ENCODE results near the gene EED. TPM values are rescaled to one million over a fixed set of nuclear protein-coding genes. Genes with fewer than 3 reads are reported as not detected.

The EED gene
- total and polyA plus RNA-seq, 4 donors: 5.4 to 17.1 (median 8.2) TPM

DNA sequence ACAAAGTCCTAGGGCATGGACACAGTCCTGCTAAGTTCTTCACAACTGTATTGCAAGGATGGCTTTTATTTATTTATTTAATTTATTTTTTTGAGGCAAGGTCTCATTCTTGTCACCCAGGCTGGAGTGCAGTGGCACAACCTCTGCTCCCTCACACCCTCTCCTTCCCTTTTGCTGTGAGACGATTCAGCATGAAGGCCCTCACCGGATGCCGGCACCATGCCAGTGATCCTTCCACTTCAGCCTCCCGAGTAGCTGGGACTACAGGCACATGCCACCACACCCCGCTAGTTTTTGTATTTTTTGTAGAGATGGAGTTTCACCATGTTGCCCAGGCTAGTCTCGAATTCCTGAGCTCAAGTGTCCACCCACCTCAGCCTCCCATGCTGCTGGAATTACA, 17.8 kb downstream of the EED start:
- Histone ChIP-seq H3K4me3 (ENCODE audit: low read depth in 1 of 3, low read length in 3 of 3) (no peak overlapping the region), H3K27ac (ENCODE audit: low read depth in 1 of 2, low read length in 2 of 2) (no peak overlapping the region), H3K9ac (ENCODE audit: low read depth in 1 of 2, low read length in 2 of 2) (no peak overlapping the region), H3K9me3 (ENCODE audit: control insufficient read depth in 4 of 4, low read length in 3 of 4) (no peaks in the 10 kb centered on the region), H3K27me3 (ENCODE audit: control insufficient read depth in 4 of 4, insufficient read depth in 4 of 4, low read length in 3 of 4) (no peaks in the 10 kb centered on the region), H3K4me1 (ENCODE audit: control insufficient read depth in 4 of 4, insufficient read depth in 4 of 4, low read length in 3 of 4) (no peaks in the 10 kb centered on the region), H3K36me3 (ENCODE audit: control insufficient read depth in 4 of 4, insufficient read depth in 3 of 4, low read depth in 1 of 4, low read length in 3 of 4) (peaks cover 2 to 12% (median 8%) of the 10 kb centered on the region in 4 donors)
- WGBS: 99% methylated on average over 6 of the region's 6 CpGs
- no peak for DNase-seq (ENCODE audit: low spot score)
- TF ChIP-seq, protein P1, sequence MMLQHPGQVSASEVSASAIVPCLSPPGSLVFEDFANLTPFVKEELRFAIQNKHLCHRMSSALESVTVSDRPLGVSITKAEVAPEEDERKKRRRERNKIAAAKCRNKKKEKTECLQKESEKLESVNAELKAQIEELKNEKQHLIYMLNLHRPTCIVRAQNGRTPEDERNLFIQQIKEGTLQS (IDR thresholded peaks at IDR 0.05): no peak
- TF ChIP-seq SP1 (IDR thresholded peaks at IDR 0.05) (no peak), NR2F2 (IDR thresholded peaks at IDR 0.05) (no peak), TAF1 (conservative IDR thresholded peaks at IDR 0.05) (no peak), GABPA (IDR thresholded peaks at IDR 0.05 in 1 of 2, conservative IDR thresholded peaks at IDR 0.05 in 1 of 2) (no peak)
- TF ChIP-seq, protein P2, sequence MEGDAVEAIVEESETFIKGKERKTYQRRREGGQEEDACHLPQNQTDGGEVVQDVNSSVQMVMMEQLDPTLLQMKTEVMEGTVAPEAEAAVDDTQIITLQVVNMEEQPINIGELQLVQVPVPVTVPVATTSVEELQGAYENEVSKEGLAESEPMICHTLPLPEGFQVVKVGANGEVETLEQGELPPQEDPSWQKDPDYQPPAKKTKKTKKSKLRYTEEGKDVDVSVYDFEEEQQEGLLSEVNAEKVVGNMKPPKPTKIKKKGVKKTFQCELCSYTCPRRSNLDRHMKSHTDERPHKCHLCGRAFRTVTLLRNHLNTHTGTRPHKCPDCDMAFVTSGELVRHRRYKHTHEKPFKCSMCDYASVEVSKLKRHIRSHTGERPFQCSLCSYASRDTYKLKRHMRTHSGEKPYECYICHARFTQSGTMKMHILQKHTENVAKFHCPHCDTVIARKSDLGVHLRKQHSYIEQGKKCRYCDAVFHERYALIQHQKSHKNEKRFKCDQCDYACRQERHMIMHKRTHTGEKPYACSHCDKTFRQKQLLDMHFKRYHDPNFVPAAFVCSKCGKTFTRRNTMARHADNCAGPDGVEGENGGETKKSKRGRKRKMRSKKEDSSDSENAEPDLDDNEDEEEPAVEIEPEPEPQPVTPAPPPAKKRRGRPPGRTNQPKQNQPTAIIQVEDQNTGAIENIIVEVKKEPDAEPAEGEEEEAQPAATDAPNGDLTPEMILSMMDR (IDR thresholded peaks at IDR 0.05; ENCODE audit: low read depth, low read length, missing input control): no peak
- TF ChIP-seq, protein P3, sequence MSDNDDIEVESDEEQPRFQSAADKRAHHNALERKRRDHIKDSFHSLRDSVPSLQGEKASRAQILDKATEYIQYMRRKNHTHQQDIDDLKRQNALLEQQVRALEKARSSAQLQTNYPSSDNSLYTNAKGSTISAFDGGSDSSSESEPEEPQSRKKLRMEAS (IDR thresholded peaks at IDR 0.05): no peak

DNA sequence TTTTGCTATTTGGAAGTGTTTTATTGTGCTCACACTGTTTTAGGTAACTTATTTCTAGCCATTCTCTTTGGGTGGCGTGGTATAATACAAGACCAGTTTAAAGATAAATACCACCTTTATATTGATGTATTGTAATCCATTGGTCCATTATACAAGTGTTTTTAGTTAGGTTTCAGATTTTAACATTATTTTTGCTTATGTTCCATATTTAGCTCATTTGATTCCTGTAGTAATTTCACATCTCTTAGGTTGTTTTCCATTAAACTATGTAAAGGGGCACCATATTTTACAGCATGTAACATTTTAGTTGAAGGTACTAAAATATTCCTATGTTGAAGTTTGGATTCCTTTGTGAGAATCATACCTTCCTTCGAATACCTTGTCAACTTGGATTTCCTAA, 20.1 kb downstream of the EED start:
- Histone ChIP-seq H3K9me3 (ENCODE audit: control insufficient read depth in 4 of 4, low read length in 3 of 4) (no peaks in the 10 kb centered on the region), H3K27me3 (ENCODE audit: control insufficient read depth in 4 of 4, insufficient read depth in 4 of 4, low read length in 3 of 4) (no peaks in the 10 kb centered on the region), H3K36me3 (ENCODE audit: control insufficient read depth in 4 of 4, insufficient read depth in 3 of 4, low read depth in 1 of 4, low read length in 3 of 4) (peaks cover 2 to 9% (median 7%) of the 10 kb centered on the region in 4 donors), H3K4me1 (ENCODE audit: control insufficient read depth in 4 of 4, insufficient read depth in 4 of 4, low read length in 3 of 4) (no peaks in the 10 kb centered on the region), H3K9ac (ENCODE audit: low read depth in 1 of 2, low read length in 2 of 2) (no peak overlapping the region), H3K4me3 (ENCODE audit: low read depth in 1 of 3, low read length in 3 of 3) (no peak overlapping the region), H3K27ac (ENCODE audit: low read depth in 1 of 2, low read length in 2 of 2) (no peak overlapping the region)
- no peak for DNase-seq (ENCODE audit: low spot score)
- TF ChIP-seq EGR1 (IDR thresholded peaks at IDR 0.05; ENCODE audit: low read depth in 2 of 2): no peak
- TF ChIP-seq, protein P4, sequence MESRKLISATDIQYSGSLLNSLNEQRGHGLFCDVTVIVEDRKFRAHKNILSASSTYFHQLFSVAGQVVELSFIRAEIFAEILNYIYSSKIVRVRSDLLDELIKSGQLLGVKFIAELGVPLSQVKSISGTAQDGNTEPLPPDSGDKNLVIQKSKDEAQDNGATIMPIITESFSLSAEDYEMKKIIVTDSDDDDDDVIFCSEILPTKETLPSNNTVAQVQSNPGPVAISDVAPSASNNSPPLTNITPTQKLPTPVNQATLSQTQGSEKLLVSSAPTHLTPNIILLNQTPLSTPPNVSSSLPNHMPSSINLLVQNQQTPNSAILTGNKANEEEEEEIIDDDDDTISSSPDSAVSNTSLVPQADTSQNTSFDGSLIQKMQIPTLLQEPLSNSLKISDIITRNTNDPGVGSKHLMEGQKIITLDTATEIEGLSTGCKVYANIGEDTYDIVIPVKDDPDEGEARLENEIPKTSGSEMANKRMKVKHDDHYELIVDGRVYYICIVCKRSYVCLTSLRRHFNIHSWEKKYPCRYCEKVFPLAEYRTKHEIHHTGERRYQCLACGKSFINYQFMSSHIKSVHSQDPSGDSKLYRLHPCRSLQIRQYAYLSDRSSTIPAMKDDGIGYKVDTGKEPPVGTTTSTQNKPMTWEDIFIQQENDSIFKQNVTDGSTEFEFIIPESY (IDR thresholded peaks at IDR 0.05): no peak
- no peak for TF ChIP-seq RXRA (IDR thresholded peaks at IDR 0.05)
- no peak for TF ChIP-seq SP1 (IDR thresholded peaks at IDR 0.05)
- no peak for TF ChIP-seq TAF1 (conservative IDR thresholded peaks at IDR 0.05)
- no peak for TF ChIP-seq NR2F2 (IDR thresholded peaks at IDR 0.05)
- no peak for TF ChIP-seq FOXA1 (IDR thresholded peaks at IDR 0.05)
- TF ChIP-seq HNF4A (conservative IDR thresholded peaks at IDR 0.05): no peak
- TF ChIP-seq FOXA2 (IDR thresholded peaks at IDR 0.05): no peak
- TF ChIP-seq, protein P3 (IDR thresholded peaks at IDR 0.05): no peak
- no peak for TF ChIP-seq GABPA (IDR thresholded peaks at IDR 0.05 in 1 of 2, conservative IDR thresholded peaks at IDR 0.05 in 1 of 2)
- TF ChIP-seq, protein P5, sequence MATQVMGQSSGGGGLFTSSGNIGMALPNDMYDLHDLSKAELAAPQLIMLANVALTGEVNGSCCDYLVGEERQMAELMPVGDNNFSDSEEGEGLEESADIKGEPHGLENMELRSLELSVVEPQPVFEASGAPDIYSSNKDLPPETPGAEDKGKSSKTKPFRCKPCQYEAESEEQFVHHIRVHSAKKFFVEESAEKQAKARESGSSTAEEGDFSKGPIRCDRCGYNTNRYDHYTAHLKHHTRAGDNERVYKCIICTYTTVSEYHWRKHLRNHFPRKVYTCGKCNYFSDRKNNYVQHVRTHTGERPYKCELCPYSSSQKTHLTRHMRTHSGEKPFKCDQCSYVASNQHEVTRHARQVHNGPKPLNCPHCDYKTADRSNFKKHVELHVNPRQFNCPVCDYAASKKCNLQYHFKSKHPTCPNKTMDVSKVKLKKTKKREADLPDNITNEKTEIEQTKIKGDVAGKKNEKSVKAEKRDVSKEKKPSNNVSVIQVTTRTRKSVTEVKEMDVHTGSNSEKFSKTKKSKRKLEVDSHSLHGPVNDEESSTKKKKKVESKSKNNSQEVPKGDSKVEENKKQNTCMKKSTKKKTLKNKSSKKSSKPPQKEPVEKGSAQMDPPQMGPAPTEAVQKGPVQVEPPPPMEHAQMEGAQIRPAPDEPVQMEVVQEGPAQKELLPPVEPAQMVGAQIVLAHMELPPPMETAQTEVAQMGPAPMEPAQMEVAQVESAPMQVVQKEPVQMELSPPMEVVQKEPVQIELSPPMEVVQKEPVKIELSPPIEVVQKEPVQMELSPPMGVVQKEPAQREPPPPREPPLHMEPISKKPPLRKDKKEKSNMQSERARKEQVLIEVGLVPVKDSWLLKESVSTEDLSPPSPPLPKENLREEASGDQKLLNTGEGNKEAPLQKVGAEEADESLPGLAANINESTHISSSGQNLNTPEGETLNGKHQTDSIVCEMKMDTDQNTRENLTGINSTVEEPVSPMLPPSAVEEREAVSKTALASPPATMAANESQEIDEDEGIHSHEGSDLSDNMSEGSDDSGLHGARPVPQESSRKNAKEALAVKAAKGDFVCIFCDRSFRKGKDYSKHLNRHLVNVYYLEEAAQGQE (IDR thresholded peaks at IDR 0.05): no peak
- no peak for TF ChIP-seq YY1 (IDR thresholded peaks at IDR 0.05)
- TF ChIP-seq RAD21 (IDR thresholded peaks at IDR 0.05): no peak
- 98% methylated on average over 2 of the region's 2 CpGs for WGBS
